Glutamatergic neuron (in vitro differentiated cells): ENCODE results near the gene HBEGF. TPM values are rescaled to one million over a fixed set of nuclear protein-coding genes. Genes with fewer than 3 reads are reported as not detected.

Experiments
- DNase-seq: peaks from one replicate; pipeline ENCODE4 v3.0.0; 2022
- H3K27ac Mint-ChIP-seq: one replicate; pipeline ENCODE4 v1.8.0; 2020; ENCODE audit warnings: mild to moderate bottlenecking, mixed read lengths, inconsistent platforms; ENCODE audit not compliant: unreplicated experiment
- H3K27me3 Mint-ChIP-seq: one replicate; pipeline ENCODE4 v1.8.0; 2020; ENCODE audit warnings: mild to moderate bottlenecking, moderate library complexity, mixed read lengths, inconsistent platforms; ENCODE audit not compliant: unreplicated experiment
- H3K36me3 Mint-ChIP-seq: one replicate; pipeline ENCODE4 v1.8.0; 2020; ENCODE audit warnings: mild to moderate bottlenecking, mixed read lengths, inconsistent platforms; ENCODE audit not compliant: unreplicated experiment
- H3K4me1 Mint-ChIP-seq: one replicate; pipeline ENCODE4 v1.8.0; 2020; ENCODE audit warnings: mild to moderate bottlenecking, low read depth, mixed read lengths, inconsistent platforms; ENCODE audit not compliant: unreplicated experiment
- H3K4me3 Mint-ChIP-seq: one replicate; pipeline ENCODE4 v1.8.0; 2020; ENCODE audit warnings: mild to moderate bottlenecking, mixed read lengths, inconsistent platforms; ENCODE audit not compliant: unreplicated experiment
- H3K9me3 Mint-ChIP-seq: one replicate; pipeline ENCODE4 v1.8.0; 2020; ENCODE audit warnings: mild to moderate bottlenecking, moderate library complexity, mixed read lengths, inconsistent platforms; ENCODE audit not compliant: unreplicated experiment
- total RNA-seq: library from RNA; stranded (reverse); fragmentation: NEBNext Ultra II Directional; extraction: Animal tissue kit (Norgen Biotek cat#: 25700); gene quantifications from one replicate; pipeline ENCODE4 v1.2.1, GENCODE V29; 2021; ENCODE audit not compliant: unreplicated experiment
- TF ChIP-seq, protein P1 (sequence below): fragments of 200-600 bp; sonication (generic); IDR thresholded peaks from one replicate; pipeline ENCODE4 v1.5.0; 2021; ENCODE audit not compliant: partially characterized antibody, unreplicated experiment

The HBEGF gene
- total RNA-seq, 1 donor from 2014 or later = 2.5 TPM

DNA sequence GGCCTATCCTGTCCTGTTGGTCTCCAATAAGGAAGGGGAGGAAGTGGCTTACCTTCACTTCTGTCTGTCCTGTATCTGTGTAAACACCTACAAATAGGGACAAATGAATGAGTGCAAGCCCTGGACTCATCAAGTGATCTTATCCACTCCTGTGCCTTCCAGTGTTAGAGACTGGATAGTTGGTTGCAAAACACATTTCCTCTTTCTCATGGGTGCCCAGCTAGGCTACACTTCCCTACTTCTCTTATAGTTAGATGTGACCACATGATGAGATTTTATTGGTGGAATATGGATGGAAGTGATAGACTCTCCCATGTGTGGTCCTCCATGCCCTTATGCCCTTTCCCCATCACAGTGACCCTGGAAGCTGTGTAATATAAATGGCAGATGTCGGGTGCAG, 26.6 kb downstream of the HBEGF start:
- peaks cover 10% of the 10 kb centered on the region for H3K27me3 Mint-ChIP-seq
- peaks cover 9% of the 10 kb centered on the region for H3K4me1 Mint-ChIP-seq
- H3K27ac Mint-ChIP-seq = no peak overlapping the region
- no peaks in the 10 kb centered on the region for H3K36me3 Mint-ChIP-seq
- DNase-seq = no peak
- peaks cover 3% of the 10 kb centered on the region for H3K9me3 Mint-ChIP-seq
- TF ChIP-seq, protein P1, sequence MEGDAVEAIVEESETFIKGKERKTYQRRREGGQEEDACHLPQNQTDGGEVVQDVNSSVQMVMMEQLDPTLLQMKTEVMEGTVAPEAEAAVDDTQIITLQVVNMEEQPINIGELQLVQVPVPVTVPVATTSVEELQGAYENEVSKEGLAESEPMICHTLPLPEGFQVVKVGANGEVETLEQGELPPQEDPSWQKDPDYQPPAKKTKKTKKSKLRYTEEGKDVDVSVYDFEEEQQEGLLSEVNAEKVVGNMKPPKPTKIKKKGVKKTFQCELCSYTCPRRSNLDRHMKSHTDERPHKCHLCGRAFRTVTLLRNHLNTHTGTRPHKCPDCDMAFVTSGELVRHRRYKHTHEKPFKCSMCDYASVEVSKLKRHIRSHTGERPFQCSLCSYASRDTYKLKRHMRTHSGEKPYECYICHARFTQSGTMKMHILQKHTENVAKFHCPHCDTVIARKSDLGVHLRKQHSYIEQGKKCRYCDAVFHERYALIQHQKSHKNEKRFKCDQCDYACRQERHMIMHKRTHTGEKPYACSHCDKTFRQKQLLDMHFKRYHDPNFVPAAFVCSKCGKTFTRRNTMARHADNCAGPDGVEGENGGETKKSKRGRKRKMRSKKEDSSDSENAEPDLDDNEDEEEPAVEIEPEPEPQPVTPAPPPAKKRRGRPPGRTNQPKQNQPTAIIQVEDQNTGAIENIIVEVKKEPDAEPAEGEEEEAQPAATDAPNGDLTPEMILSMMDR = no peak
- no peak overlapping the region for H3K4me3 Mint-ChIP-seq

DNA sequence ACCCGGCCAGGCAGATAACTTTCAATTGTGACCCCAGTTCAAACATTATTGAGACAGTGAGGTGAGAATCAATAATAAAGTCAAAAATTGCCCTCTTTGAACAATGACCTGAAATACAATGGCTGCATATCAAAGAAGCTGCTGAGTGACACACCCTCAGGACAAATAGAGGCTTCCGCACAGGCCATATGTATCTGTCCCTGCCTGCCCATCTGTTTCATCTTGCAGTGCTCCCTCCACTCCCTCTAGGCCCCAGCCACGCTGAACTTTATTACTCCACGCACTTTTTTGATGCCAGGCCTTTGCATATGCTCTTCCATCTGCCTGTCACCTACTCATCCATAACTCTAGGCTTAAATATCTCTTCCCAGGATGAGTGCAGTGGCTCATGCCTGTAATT, 27.6 kb downstream of the HBEGF start:
- Mint-ChIP-seq H3K27me3 (peaks cover 10% of the 10 kb centered on the region), H3K4me3 (no peak overlapping the region), H3K36me3 (no peaks in the 10 kb centered on the region), H3K9me3 (peaks cover 3% of the 10 kb centered on the region), H3K4me1 (peaks cover 7% of the 10 kb centered on the region), H3K27ac (peak overlapping the region; percentile 60)
- TF ChIP-seq, protein P1 = no peak
- DNase-seq = no peak

DNA sequence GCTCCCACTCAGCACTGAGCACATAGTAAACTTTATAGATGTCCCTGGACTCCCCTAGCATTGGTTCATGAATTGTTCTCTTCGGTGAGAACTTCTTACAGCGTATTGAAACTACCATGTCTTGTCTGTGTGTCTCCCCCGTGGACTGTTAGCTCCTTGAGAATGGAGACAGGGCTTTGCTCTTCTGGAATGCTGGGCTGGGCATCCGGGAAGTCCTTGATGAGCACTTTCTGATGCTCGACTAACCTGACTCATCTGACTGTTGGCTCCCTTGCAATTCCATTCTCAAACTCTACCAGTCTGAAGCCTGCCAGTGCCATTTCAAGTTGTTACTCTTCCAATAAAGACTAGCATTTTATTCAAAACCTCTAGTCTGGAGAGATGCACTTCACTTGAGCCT, 28.5 kb downstream of the HBEGF start:
- TF ChIP-seq, protein P1 = no peak
- H3K9me3 Mint-ChIP-seq = peaks cover 3% of the 10 kb centered on the region
- H3K27ac Mint-ChIP-seq = no peak overlapping the region
- H3K4me3 Mint-ChIP-seq = no peak overlapping the region
- H3K4me1 Mint-ChIP-seq = peaks cover 7% of the 10 kb centered on the region
- DNase-seq = no peak
- no peaks in the 10 kb centered on the region for H3K36me3 Mint-ChIP-seq
- peaks cover 10% of the 10 kb centered on the region for H3K27me3 Mint-ChIP-seq

DNA sequence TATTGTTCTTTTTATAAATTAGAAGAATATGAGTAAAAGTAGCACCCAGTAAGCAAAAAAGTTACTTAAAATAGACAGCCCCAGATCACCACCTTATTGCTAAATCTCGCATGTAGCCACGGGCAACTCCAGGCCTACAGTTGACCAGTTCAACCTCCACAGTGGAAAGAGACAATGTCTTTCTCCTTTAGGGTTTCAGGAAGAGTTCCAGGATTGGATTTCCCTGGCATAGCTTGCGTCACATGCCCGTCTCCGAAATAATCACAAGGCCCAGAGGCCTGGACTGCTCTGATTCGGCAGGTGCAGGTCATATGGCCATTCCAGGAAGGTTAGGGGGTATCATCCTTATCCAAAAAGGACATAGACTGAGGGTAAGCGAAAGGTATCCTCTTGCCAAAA, 33.6 kb downstream of the HBEGF start:
- Mint-ChIP-seq H3K27me3 (no peaks in the 10 kb centered on the region), H3K4me1 (no peaks in the 10 kb centered on the region), H3K36me3 (no peaks in the 10 kb centered on the region), H3K4me3 (no peak overlapping the region), H3K9me3 (no peaks in the 10 kb centered on the region), H3K27ac (no peak overlapping the region)
- no peak for DNase-seq
- TF ChIP-seq, protein P1 = no peak

DNA sequence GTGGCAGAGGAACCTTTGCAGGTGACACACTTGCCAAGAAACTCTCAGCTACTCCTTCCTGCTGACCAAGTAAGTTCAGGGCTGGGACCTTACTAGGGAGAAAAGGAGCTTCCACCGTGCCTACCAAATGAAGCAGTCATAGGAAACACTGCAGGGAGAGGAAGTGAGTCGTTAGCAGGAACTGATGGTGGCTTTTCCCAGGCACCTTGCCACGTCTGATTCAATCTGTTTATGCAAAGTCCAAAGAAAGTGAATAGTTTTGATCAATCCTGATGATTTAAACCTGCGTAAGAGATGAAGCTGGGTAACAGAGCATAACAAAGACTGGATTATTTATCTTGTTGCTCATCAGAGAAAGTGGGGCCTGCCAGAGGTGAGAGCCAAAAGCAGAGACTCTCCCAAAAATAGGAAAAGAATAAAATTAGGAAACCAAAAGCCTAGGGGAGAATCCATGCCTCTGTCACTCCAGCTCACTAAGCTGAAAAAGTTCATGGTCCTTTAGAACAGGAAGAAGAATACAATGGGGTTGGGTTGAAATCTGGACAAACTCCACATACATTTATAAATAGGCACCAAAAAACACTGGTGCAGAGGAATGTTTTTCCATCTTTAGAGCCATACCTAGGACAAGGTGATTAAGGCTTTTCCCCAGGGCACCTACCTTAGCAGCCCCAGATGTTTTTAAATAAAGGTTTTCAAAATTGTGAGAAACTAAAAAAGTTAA, 34.2 kb downstream of the HBEGF start:
- DNase-seq = no peak
- H3K27ac Mint-ChIP-seq = no peak overlapping the region
- TF ChIP-seq, protein P1 = no peak

More for the DNA sequence above, 34.2 kb downstream of the HBEGF start:
- H3K27me3 Mint-ChIP-seq = no peaks in the 10 kb centered on the region
- no peaks in the 10 kb centered on the region for H3K4me1 Mint-ChIP-seq
- H3K9me3 Mint-ChIP-seq = no peaks in the 10 kb centered on the region
- H3K36me3 Mint-ChIP-seq = no peaks in the 10 kb centered on the region
- no peak overlapping the region for H3K4me3 Mint-ChIP-seq
